K562 treated with DMSO at 1 percent for 48 hours (cell line): ENCODE results near the gene SLK. TPM values are rescaled to one million over a fixed set of nuclear protein-coding genes. Genes with fewer than 3 reads are reported as not detected.

ENCODE experiments used
- total RNA-seq: library from RNA; unstranded; fragments of 300-600 nt; gene quantifications from 2 replicates; pipeline ENCODE4 v1.2.3, GENCODE V29; 2022; ENCODE audit warnings: low replicate concordance; ENCODE audit errors: extremely low read depth

The SLK gene
- total RNA-seq: 45.1 TPM in 1 of 2 replicates, not detected in the other

GRCh38 chr10:103966671-103967447 lies at the start of gene SLK:
TSS of gene SLK (plus strand) at chr10:103967140. CDS start at chr10:103967746, 606 bp downstream.

GRCh38 chr10:103918053-103918846 lies 48.7 kb upstream of the SLK start, which contains the start of gene STN1:
TSS of gene STN1 (minus strand) at chr10:103918184. CDS start at chr10:103917594, 590 bp downstream.

Other genes starting within 250 kb of the SLK start
- not detected in 2 replicates for gene SH3PXD2A, start 111.6 kb upstream of the SLK start, total RNA-seq
- not detected in 2 replicates for gene STN1, start 49.0 kb upstream of the SLK start, total RNA-seq
- not detected in 2 replicates for gene COL17A1, start 118.7 kb downstream of the SLK start, total RNA-seq
- gene SFR1, start 155.0 kb downstream of the SLK start, total RNA-seq: not detected in 2 replicates